Stomach (tissue), 9 donors: ENCODE data around the gene CYCS. TPM values are rescaled to one million over a fixed set of nuclear protein-coding genes. Genes with fewer than 3 reads are reported as not detected.

Experiments
- DNase-seq, 2 donors: peaks; one replicate each; pipeline versions ENCODE4 v3.0.0 to v3.0.0-alpha.2; 2013 to 2019
- H3K27ac ChIP-seq, 5 donors: fragments of 200-600 bp in 4 of 5; sonication (generic) in 4 of 5; one replicate each; pipeline ENCODE4 v1.5.1; 2013 to 2019; ENCODE audit warnings: mild to moderate bottlenecking in 1 of 5, moderate library complexity in 1 of 5
- H3K27me3 ChIP-seq, 3 donors: fragments of 200-600 bp; sonication (generic); one replicate each; pipeline ENCODE4 v1.5.1; 2017 to 2019; ENCODE audit warnings: mixed run types in 1 of 3
- H3K36me3 ChIP-seq, 4 donors: fragments of 200-600 bp; sonication (generic); 1 replicate in 3 of 4; 2 replicates in 1 of 4; pipeline ENCODE4 v1.5.1; 2016 to 2019
- H3K4me1 ChIP-seq, 4 donors: fragments of 200-600 bp; sonication (generic); one replicate each; pipeline ENCODE4 v1.5.1; 2016 to 2019
- H3K4me3 ChIP-seq, 4 donors: fragments of 200-600 bp; sonication (generic) in 3 of 4; one replicate each; pipeline ENCODE4 v1.5.1; 2016 to 2019; ENCODE audit warnings: mild to moderate bottlenecking in 1 of 4
- H3K9me3 ChIP-seq, 4 donors: fragments of 200-600 bp; sonication (generic); one replicate each; pipeline ENCODE4 v1.5.1; 2016 to 2019
- CTCF ChIP-seq, 7 experiments: fragments of 450-650 bp in 4 of 7; fragments of 200-600 bp in 3 of 7; sonication (generic) in 3 of 7; IDR thresholded peaks; one replicate each; pipeline ENCODE4 v1.5.1; 2016 to 2019; ENCODE audit warnings: antibody characterized with exemption in 7 of 7, control low read depth in 2 of 7, mild to moderate bottlenecking in 1 of 7
- EP300 ChIP-seq: sonication (generic); formaldehyde crosslinking; IDR thresholded peaks from one replicate; pipeline ENCODE4 v1.6.1; 2017; ENCODE audit warnings: antibody characterized with exemption
- POLR2A ChIP-seq, 4 donors: fragments of 450-650 bp; IDR thresholded peaks; one replicate each; pipeline ENCODE4 v1.6.1; 2016; ENCODE audit warnings: antibody characterized with exemption in 4 of 4, control low read depth in 2 of 4, mild to moderate bottlenecking in 1 of 4, moderate library complexity in 1 of 4
- POLR2AphosphoS5 ChIP-seq, 3 donors: sonication (generic); formaldehyde crosslinking; IDR thresholded peaks; one replicate each; pipeline ENCODE4 v1.6.1; 2016; ENCODE audit warnings: antibody characterized with exemption in 3 of 3
- WGBS, 5 donors: extraction: QIAGEN DNeasy Blood & Tissue Kit in 3 of 5; methylation state at CpG; one replicate each; pipeline versions ENCODE4 v1.1.5 to v1.1.7; 2013 to 2018; 5-methylcytosine and 5-hydroxymethylcytosine counted together
- intact Hi-C: fragments of 100-400 bp; cut with DNase I; formaldehyde crosslinking; loops from one replicate; pipeline ENCODE4 v1.15.1; 2023; ENCODE audit warnings: low total_unique reads
- polyA plus RNA-seq, 3 donors: library from polyadenylated mRNA; stranded (reverse); fragments of 200-250 nt; gene quantifications; one replicate each; pipeline ENCODE4 v1.2.3, GENCODE V29; 2013
- total RNA-seq, 5 donors: library from RNA; depleted of rRNA; stranded (reverse); fragments of >200 nt; gene quantifications; one replicate each; pipeline versions ENCODE4 v1.1.0 to v1.2.3, GENCODE V29; 2014 to 2016
- donor health status: healthy with polysubstance abuse.
- donor health status: Bipolar disorder and iron deficiency.
- donor health status: healthy.

Gene CYCS
- total and polyA plus RNA-seq, 8 donors, result 34.5 to 124 (median 67.7) TPM

- peaks cover 1 to 47% (median 23%) of the 10 kb centered on the region in 4 donors for H3K36me3 ChIP-seq
- no peak overlapping the region for H3K4me3 ChIP-seq
- H3K9me3 ChIP-seq, result no peaks in the 10 kb centered on the region
- 85 to 96% (median 92%) methylated on average over 4 of the region's 4 CpGs for WGBS, 5 donors
- DNase-seq, result no peak
- H3K27ac ChIP-seq, result no peak overlapping the region
- H3K27me3 ChIP-seq, result no peaks in the 10 kb centered on the region
- TF ChIP-seq EP300 (no peak), POLR2AphosphoS5 (IDR thresholded peaks at IDR 0.05) (no peak), POLR2A (IDR thresholded peaks at IDR 0.05) (no peak), CTCF (IDR thresholded peaks at IDR 0.05) (no peak)
- intact Hi-C loops, result no loop called here
- H3K4me1 ChIP-seq, result no peaks in the 10 kb centered on the region
Observed at GRCh38 chr7:25158966-25159365, 33.9 kb upstream of the CYCS start.

- TF ChIP-seq POLR2AphosphoS5 (IDR thresholded peaks at IDR 0.05) (no peak), POLR2A (IDR thresholded peaks at IDR 0.05) (no peak), CTCF (IDR thresholded peaks at IDR 0.05) (no peak), EP300 (no peak)
- WGBS, 5 donors, result 85 to 97% (median 88%) methylated on average over 2 of the region's 2 CpGs
- Histone ChIP-seq H3K36me3 (peaks cover 6 to 64% (median 56%) of the 10 kb centered on the region in 4 donors), H3K27ac (no peak overlapping the region), H3K27me3 (no peaks in the 10 kb centered on the region), H3K4me3 (no peak overlapping the region), H3K9me3 (no peaks in the 10 kb centered on the region), H3K4me1 (no peaks in the 10 kb centered on the region)
- DNase-seq, result no peak
- intact Hi-C loops, result no loop called here
Observed at GRCh38 chr7:25151773-25152172, 26.7 kb upstream of the CYCS start.

- Histone ChIP-seq H3K27ac (no peak overlapping the region), H3K4me3 (no peak overlapping the region), H3K4me1 (no peaks in the 10 kb centered on the region), H3K27me3 (no peaks in the 10 kb centered on the region), H3K9me3 (no peaks in the 10 kb centered on the region), H3K36me3 (peaks cover 6 to 67% (median 54%) of the 10 kb centered on the region in 4 donors)
- intact Hi-C loops, result no loop called here
- no peak for DNase-seq
- 89 to 100% (median 95%) methylated on average over 1 of the region's 1 CpG for WGBS, 5 donors
- TF ChIP-seq EP300 (no peak), CTCF (IDR thresholded peaks at IDR 0.05) (no peak), POLR2A (IDR thresholded peaks at IDR 0.05) (no peak)
Observed at GRCh38 chr7:25149836-25150235, 24.8 kb upstream of the CYCS start.

- Histone ChIP-seq H3K36me3 (peaks cover 5 to 62% (median 49%) of the 10 kb centered on the region in 4 donors), H3K4me3 (no peak overlapping the region), H3K27me3 (no peaks in the 10 kb centered on the region), H3K27ac (no peak overlapping the region), H3K9me3 (no peaks in the 10 kb centered on the region), H3K4me1 (no peaks in the 10 kb centered on the region)
- 91 to 96% (median 92%) methylated on average over 5 of the region's 5 CpGs for WGBS, 5 donors
- TF ChIP-seq POLR2A (IDR thresholded peaks at IDR 0.05), result no peak
- no peak for TF ChIP-seq POLR2AphosphoS5 (IDR thresholded peaks at IDR 0.05)
- TF ChIP-seq EP300, result no peak
- no peak for TF ChIP-seq CTCF (IDR thresholded peaks at IDR 0.05)
- no peak for DNase-seq
- intact Hi-C loops, result no loop called here
Observed at GRCh38 chr7:25148772-25149575, 23.9 kb upstream of the CYCS start.
